Measurements from ENCODE around the gene ZNF620. TPM values are rescaled to one million over a fixed set of nuclear protein-coding genes. Genes with fewer than 3 reads are reported as not detected.

Gene ZNF620
- total RNA-seq, 1 donor from 2014 or later = 14.0 TPM

DNA sequence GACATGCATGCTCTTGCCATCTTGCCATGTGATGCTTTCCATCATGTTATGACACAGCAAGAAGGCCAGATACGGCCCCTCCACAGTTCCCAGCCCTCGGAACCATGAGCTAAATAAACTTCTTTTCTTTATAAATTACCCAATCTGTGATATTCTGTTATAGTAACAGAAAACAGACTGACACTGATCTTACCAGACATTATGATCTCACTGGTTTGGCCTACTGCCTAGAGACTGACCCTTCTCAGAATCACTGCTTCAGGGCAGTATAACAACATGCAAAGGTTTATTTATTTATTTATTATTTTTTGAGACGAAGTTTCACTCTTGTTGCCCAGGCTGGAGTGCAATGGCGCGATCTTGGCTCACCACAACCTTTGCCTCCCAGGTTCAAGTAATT, 14.9 kb upstream of the ZNF620 start:
- TF ChIP-seq, protein P1, sequence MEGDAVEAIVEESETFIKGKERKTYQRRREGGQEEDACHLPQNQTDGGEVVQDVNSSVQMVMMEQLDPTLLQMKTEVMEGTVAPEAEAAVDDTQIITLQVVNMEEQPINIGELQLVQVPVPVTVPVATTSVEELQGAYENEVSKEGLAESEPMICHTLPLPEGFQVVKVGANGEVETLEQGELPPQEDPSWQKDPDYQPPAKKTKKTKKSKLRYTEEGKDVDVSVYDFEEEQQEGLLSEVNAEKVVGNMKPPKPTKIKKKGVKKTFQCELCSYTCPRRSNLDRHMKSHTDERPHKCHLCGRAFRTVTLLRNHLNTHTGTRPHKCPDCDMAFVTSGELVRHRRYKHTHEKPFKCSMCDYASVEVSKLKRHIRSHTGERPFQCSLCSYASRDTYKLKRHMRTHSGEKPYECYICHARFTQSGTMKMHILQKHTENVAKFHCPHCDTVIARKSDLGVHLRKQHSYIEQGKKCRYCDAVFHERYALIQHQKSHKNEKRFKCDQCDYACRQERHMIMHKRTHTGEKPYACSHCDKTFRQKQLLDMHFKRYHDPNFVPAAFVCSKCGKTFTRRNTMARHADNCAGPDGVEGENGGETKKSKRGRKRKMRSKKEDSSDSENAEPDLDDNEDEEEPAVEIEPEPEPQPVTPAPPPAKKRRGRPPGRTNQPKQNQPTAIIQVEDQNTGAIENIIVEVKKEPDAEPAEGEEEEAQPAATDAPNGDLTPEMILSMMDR (conservative IDR thresholded peaks at IDR 0.05) = no peak
- no peak for DNase-seq (ENCODE audit: extremely low spot score, unreplicated experiment)
- H3K36me3 Mint-ChIP-seq = peaks cover 29% of the 10 kb centered on the region
- H3K9me3 Mint-ChIP-seq = peaks cover 6% of the 10 kb centered on the region
- H3K27ac Mint-ChIP-seq = no peak overlapping the region
- H3K27me3 Mint-ChIP-seq = no peaks in the 10 kb centered on the region
- no peaks in the 10 kb centered on the region for H3K4me1 Mint-ChIP-seq (ENCODE audit: unreplicated experiment)
- H3K4me3 Mint-ChIP-seq = no peak overlapping the region

- no peaks in the 10 kb centered on the region for H3K27me3 Mint-ChIP-seq
- H3K27ac Mint-ChIP-seq = no peak overlapping the region
- H3K9me3 Mint-ChIP-seq = no peaks in the 10 kb centered on the region
- H3K36me3 Mint-ChIP-seq = peaks cover 5% of the 10 kb centered on the region
- no peak overlapping the region for H3K4me3 Mint-ChIP-seq
- H3K4me1 Mint-ChIP-seq (ENCODE audit: unreplicated experiment) = no peaks in the 10 kb centered on the region
- TF ChIP-seq, protein P1 (conservative IDR thresholded peaks at IDR 0.05) = no peak
- no peak for DNase-seq (ENCODE audit: extremely low spot score, unreplicated experiment)
These were observed 11.1 kb upstream of the ZNF620 start for GRCh38 chr3:40494698-40495097.

DNA sequence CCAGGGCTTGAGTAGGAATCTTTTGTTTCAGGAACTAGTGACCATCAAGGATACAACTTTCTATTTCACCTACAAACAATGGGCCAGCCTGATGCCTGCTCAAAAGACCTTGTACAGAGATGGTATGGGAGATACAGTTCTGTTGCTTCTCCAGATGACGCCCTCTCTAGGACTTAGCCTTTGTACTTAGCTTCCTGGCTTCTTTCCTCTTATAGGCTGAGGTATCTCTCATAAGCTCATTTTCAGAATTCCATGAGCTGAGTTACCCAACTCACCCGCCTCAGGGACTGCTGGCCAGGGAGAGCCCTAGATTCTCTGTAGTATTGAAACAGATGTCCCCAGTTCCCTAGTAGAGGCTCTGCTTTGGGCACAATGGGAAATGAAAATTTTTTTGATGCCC, 8.6 kb upstream of the ZNF620 start:
- no peak overlapping the region for H3K27ac Mint-ChIP-seq
- H3K4me1 Mint-ChIP-seq (ENCODE audit: unreplicated experiment) = no peaks in the 10 kb centered on the region
- H3K27me3 Mint-ChIP-seq = peaks cover 5% of the 10 kb centered on the region
- no peak for DNase-seq (ENCODE audit: extremely low spot score, unreplicated experiment)
- H3K4me3 Mint-ChIP-seq = no peak overlapping the region
- TF ChIP-seq, protein P1 (conservative IDR thresholded peaks at IDR 0.05) = no peak
- H3K36me3 Mint-ChIP-seq = no peaks in the 10 kb centered on the region
- H3K9me3 Mint-ChIP-seq = no peaks in the 10 kb centered on the region

DNA sequence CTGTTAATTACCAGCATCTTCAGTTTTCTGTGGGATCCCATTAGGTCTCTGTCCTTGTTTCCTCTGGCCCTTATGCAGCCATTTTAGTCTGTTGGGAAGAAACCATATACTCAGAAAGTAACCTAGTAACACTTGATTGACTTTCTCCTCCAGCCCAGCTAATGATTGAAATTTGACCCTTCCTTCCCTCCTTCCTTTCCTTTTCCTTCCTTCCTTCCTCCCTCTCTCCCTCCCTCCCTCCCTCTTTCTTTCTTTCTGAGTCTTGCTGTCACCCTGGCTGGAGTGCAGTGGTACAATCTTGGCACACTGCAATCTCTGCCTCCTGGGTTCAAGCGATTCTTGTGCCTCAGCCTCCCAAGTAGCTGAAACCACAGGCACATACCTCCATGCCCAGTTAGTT, 5.9 kb upstream of the ZNF620 start:
- peaks cover 9% of the 10 kb centered on the region for H3K27me3 Mint-ChIP-seq
- TF ChIP-seq, protein P1 (conservative IDR thresholded peaks at IDR 0.05) = no peak
- no peak overlapping the region for H3K27ac Mint-ChIP-seq
- no peaks in the 10 kb centered on the region for H3K9me3 Mint-ChIP-seq
- DNase-seq (ENCODE audit: extremely low spot score, unreplicated experiment) = no peak
- no peak overlapping the region for H3K4me3 Mint-ChIP-seq
- H3K36me3 Mint-ChIP-seq = no peaks in the 10 kb centered on the region
- no peaks in the 10 kb centered on the region for H3K4me1 Mint-ChIP-seq (ENCODE audit: unreplicated experiment)

GRCh38 chr3:40502034-40502433, 3.8 kb upstream of the ZNF620 start:
- Mint-ChIP-seq H3K27ac (no peak overlapping the region), H3K36me3 (peaks cover 3% of the 10 kb centered on the region), H3K4me1 (ENCODE audit: unreplicated experiment) (peaks cover 12% of the 10 kb centered on the region), H3K9me3 (no peaks in the 10 kb centered on the region), H3K27me3 (peaks cover 9% of the 10 kb centered on the region), H3K4me3 (no peak overlapping the region)
- no peak for DNase-seq (ENCODE audit: extremely low spot score, unreplicated experiment)
- TF ChIP-seq, protein P1 (conservative IDR thresholded peaks at IDR 0.05) = no peak
